ENCODE results near the gene SLC2A1.

Gene SLC2A1

GRCh38 chr1:42973799-42974198, 15.1 kb upstream of the SLC2A1 start:
- no peaks in the 10 kb centered on the region for H3K9me3 Mint-ChIP-seq
- no peaks in the 10 kb centered on the region for H3K27me3 Mint-ChIP-seq

GRCh38 chr1:42973286-42973685, 14.6 kb upstream of the SLC2A1 start:
- Mint-ChIP-seq H3K4me3 (no peak overlapping the region), H3K27me3 (no peaks in the 10 kb centered on the region), H3K36me3 (peaks cover 12 to 19% of the 10 kb centered on the region in 2 donors), H3K4me1 (peaks cover 0 to 5% of the 10 kb centered on the region in 2 donors), H3K27ac (no peak overlapping the region), H3K9me3 (no peaks in the 10 kb centered on the region)
- no peak for DNase-seq
- no peak for ATAC-seq (replicated peaks)

More at GRCh38 chr1:42973799-42974198, 15.1 kb upstream of the SLC2A1 start:
- ATAC-seq (replicated peaks) (no peak), DNase-seq (no peak)
- H3K36me3 Mint-ChIP-seq = peaks cover 12 to 23% of the 10 kb centered on the region in 2 donors
- no peak overlapping the region for H3K27ac Mint-ChIP-seq
- peaks cover 0 to 5% of the 10 kb centered on the region in 2 donors for H3K4me1 Mint-ChIP-seq
- no peak overlapping the region for H3K4me3 Mint-ChIP-seq

GRCh38 chr1:42971841-42972291, 13.2 kb upstream of the SLC2A1 start:
- no peak overlapping the region for H3K27ac Mint-ChIP-seq
- DNase-seq (no peak), ATAC-seq (replicated peaks) (no peak)
- no peak overlapping the region for H3K4me3 Mint-ChIP-seq
- H3K9me3 Mint-ChIP-seq = no peaks in the 10 kb centered on the region
- no peaks in the 10 kb centered on the region for H3K27me3 Mint-ChIP-seq
- peaks cover 12 to 13% of the 10 kb centered on the region in 2 donors for H3K36me3 Mint-ChIP-seq
- peaks cover 2 to 10% of the 10 kb centered on the region in 2 donors for H3K4me1 Mint-ChIP-seq

GRCh38 chr1:42970143-42970542, 11.5 kb upstream of the SLC2A1 start:
- Mint-ChIP-seq H3K27me3 (no peaks in the 10 kb centered on the region), H3K4me3 (no peak overlapping the region), H3K36me3 (peaks cover 5 to 7% of the 10 kb centered on the region in 2 donors), H3K9me3 (no peaks in the 10 kb centered on the region), H3K27ac (no peak overlapping the region), H3K4me1 (peaks cover 2 to 10% of the 10 kb centered on the region in 2 donors)
- DNase-seq (no peak), ATAC-seq (replicated peaks) (no peak)

- Mint-ChIP-seq H3K4me3 (no peak overlapping the region), H3K36me3 (peaks cover 0 to 4% of the 10 kb centered on the region in 2 donors), H3K4me1 (peaks cover 2 to 9% of the 10 kb centered on the region in 2 donors), H3K9me3 (no peaks in the 10 kb centered on the region), H3K27ac (no peak overlapping the region), H3K27me3 (no peaks in the 10 kb centered on the region)
- no peak for ATAC-seq (replicated peaks)
- no peak for DNase-seq
Observed at GRCh38 chr1:42968654-42969053, 10.0 kb upstream of the SLC2A1 start.

GRCh38 chr1:42966688-42967612, 8.3 kb upstream of the SLC2A1 start:
- Mint-ChIP-seq H3K36me3 (no peaks in the 10 kb centered on the region), H3K9me3 (no peaks in the 10 kb centered on the region), H3K4me1 (peaks cover 12 to 26% of the 10 kb centered on the region in 2 donors), H3K27ac (no peak overlapping the region), H3K27me3 (no peaks in the 10 kb centered on the region), H3K4me3 (no peak overlapping the region)
- DNase-seq (no peak), ATAC-seq (replicated peaks) (no peak)

- Mint-ChIP-seq H3K9me3 (no peaks in the 10 kb centered on the region), H3K27ac (no peak overlapping the region), H3K36me3 (peaks cover 0 to 1% of the 10 kb centered on the region in 2 donors), H3K4me3 (no peak overlapping the region), H3K4me1 (peaks cover 24 to 41% of the 10 kb centered on the region in 2 donors), H3K27me3 (no peaks in the 10 kb centered on the region)
- ATAC-seq (replicated peaks) = no peak
- no peak for DNase-seq
Observed at GRCh38 chr1:42965378-42965777, 6.7 kb upstream of the SLC2A1 start.

- H3K27me3 Mint-ChIP-seq = no peaks in the 10 kb centered on the region
- DNase-seq (no peak), ATAC-seq (replicated peaks) (no peak)
- H3K4me1 Mint-ChIP-seq = peaks cover 30 to 49% of the 10 kb centered on the region in 2 donors
- no peaks in the 10 kb centered on the region for H3K9me3 Mint-ChIP-seq
- H3K27ac Mint-ChIP-seq = no peak overlapping the region
- peaks cover 0 to 1% of the 10 kb centered on the region in 2 donors for H3K36me3 Mint-ChIP-seq
- no peak overlapping the region for H3K4me3 Mint-ChIP-seq
Observed at GRCh38 chr1:42964044-42964812, 5.6 kb upstream of the SLC2A1 start.

- no peak for DNase-seq
Observed at GRCh38 chr1:42963378-42964043, 4.8 kb upstream of the SLC2A1 start.

GRCh38 chr1:42962641-42963377, 4.1 kb upstream of the SLC2A1 start:
- Mint-ChIP-seq H3K4me1 (peaks cover 32 to 53% of the 10 kb centered on the region in 2 donors), H3K27ac (no peak overlapping the region), H3K9me3 (no peaks in the 10 kb centered on the region), H3K4me3 (no peak overlapping the region), H3K36me3 (peaks cover 4% of the 10 kb centered on the region in 2 donors), H3K27me3 (no peaks in the 10 kb centered on the region)
- no peak for ATAC-seq (replicated peaks)
- DNase-seq = no peak

More at GRCh38 chr1:42963378-42964043, 4.8 kb upstream of the SLC2A1 start:
- no peaks in the 10 kb centered on the region for H3K27me3 Mint-ChIP-seq
- no peaks in the 10 kb centered on the region for H3K9me3 Mint-ChIP-seq
- H3K27ac Mint-ChIP-seq = no peak overlapping the region
- H3K36me3 Mint-ChIP-seq = peaks cover 3 to 4% of the 10 kb centered on the region in 2 donors
- peaks cover 32 to 53% of the 10 kb centered on the region in 2 donors for H3K4me1 Mint-ChIP-seq
- ATAC-seq (replicated peaks) = no peak
- peak overlapping the region in 1 of 2 donors; percentile 9 for H3K4me3 Mint-ChIP-seq

GRCh38 chr1:42961312-42962091, 2.8 kb upstream of the SLC2A1 start:
- ATAC-seq (replicated peaks) (no peak), DNase-seq (no peak)
- peaks cover 35 to 56% of the 10 kb centered on the region in 2 donors for H3K4me1 Mint-ChIP-seq
- H3K4me3 Mint-ChIP-seq = peak overlapping the region in 1 of 2 donors; percentile 13
- H3K27ac Mint-ChIP-seq = peak overlapping the region; percentile 31
- H3K9me3 Mint-ChIP-seq = no peaks in the 10 kb centered on the region
- peaks cover 4 to 9% of the 10 kb centered on the region in 2 donors for H3K36me3 Mint-ChIP-seq
- H3K27me3 Mint-ChIP-seq = no peaks in the 10 kb centered on the region

GRCh38 chr1:42960566-42961311, 2.1 kb upstream of the SLC2A1 start:
- no peak for DNase-seq
- H3K9me3 Mint-ChIP-seq = no peaks in the 10 kb centered on the region
- H3K36me3 Mint-ChIP-seq = peaks cover 4 to 11% of the 10 kb centered on the region in 2 donors
- no peaks in the 10 kb centered on the region for H3K27me3 Mint-ChIP-seq
- peak overlapping the region; percentile 31 for H3K27ac Mint-ChIP-seq
- peaks cover 38 to 61% of the 10 kb centered on the region in 2 donors for H3K4me1 Mint-ChIP-seq
- peak overlapping the region; percentile 13 to 37 for H3K4me3 Mint-ChIP-seq
- no peak for ATAC-seq (replicated peaks)

Measured in stimulated activated naive B cell treated with anti-CD40 and anti-IgM and Interleukin-4, amounts not matched to agents 10 μg/mL and 1 μg/mL and 100 μg/mL, for 72 hours (primary cell).